Colonic mucosa (tissue), 4 donors: ENCODE data around the gene PPP1R1C. TPM values are rescaled to one million over a fixed set of nuclear protein-coding genes. Genes with fewer than 3 reads are reported as not detected.

ENCODE experiments used
- DNase-seq: peaks from one replicate; pipeline ENCODE4 v3.0.0-alpha.2; 2020
- H3K27ac ChIP-seq: fragments of 200-600 bp; one replicate; pipeline ENCODE4 v1.8.0; 2021
- H3K27me3 ChIP-seq: fragments of 200-600 bp; one replicate; pipeline ENCODE4 v1.8.0; 2021
- H3K36me3 ChIP-seq: fragments of 200-600 bp; one replicate; pipeline ENCODE4 v1.8.0; 2021
- H3K4me1 ChIP-seq: fragments of 200-600 bp; one replicate; pipeline ENCODE4 v1.8.0; 2021; ENCODE audit warnings: mild to moderate bottlenecking
- H3K4me3 ChIP-seq: fragments of 200-600 bp; one replicate; pipeline ENCODE4 v1.8.0; 2021
- H3K9ac ChIP-seq, 2 donors: one replicate each; pipeline ENCODE4 v1.7.0; 2013; ENCODE audit warnings: control low read depth in 2 of 2, low read depth in 2 of 2, low read length in 2 of 2
- H3K9me3 ChIP-seq: fragments of 200-600 bp; one replicate; pipeline ENCODE4 v1.8.0; 2021
- intact Hi-C: fragments of 100-400 bp; cut with DNase I; formaldehyde crosslinking; loops from one replicate; pipeline ENCODE4 v1.14.1; 2022
- total RNA-seq, 2 donors: library from RNA; stranded (reverse); fragmentation: NEBNext Ultra II Directional in 1 of 2; extraction: Animal tissue kit (Norgen Biotek cat#: 25700) in 1 of 2; gene quantifications; one replicate each; pipeline ENCODE4 v1.2.1, GENCODE V29; 2021
- TF ChIP-seq, protein P1 (sequence below): fragments of 200-600 bp; IDR thresholded peaks from one replicate; pipeline ENCODE4 v1.8.0; 2022; ENCODE audit warnings: antibody characterized with exemption, mild to moderate bottlenecking
- donor health status: healthy.
- donor health status: DM: no; HTN: no; CAD: no.
- donor health status: DM: no; HTN: no; CAD: no.

PPP1R1C gene
- total RNA-seq, 2 donors from 2014 or later, result not detected

DNA sequence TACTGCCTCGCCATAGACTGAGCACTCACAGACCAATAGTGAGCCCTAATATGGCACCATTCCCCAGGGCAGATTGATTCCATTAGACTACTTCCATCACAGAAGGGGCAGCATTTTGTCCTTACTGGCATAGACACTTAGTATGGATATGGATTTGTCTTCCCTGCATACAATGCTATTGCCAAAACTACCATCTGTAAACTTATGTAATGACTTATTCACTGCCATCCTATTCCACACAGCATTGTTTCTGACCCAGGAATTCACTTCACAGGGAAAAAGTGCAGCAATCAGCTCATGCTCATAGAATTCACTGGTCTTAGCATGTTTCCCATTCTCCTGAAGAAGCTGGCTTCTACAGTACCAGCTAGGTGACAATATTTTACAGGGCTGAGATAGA lies 179.0 kb downstream of the PPP1R1C start:
- Histone ChIP-seq H3K27me3 (no peaks in the 10 kb centered on the region), H3K4me1 (no peaks in the 10 kb centered on the region), H3K9ac (no peak overlapping the region), H3K9me3 (no peaks in the 10 kb centered on the region), H3K36me3 (no peaks in the 10 kb centered on the region), H3K27ac (no peak overlapping the region), H3K4me3 (no peak overlapping the region)
- TF ChIP-seq, protein P1, sequence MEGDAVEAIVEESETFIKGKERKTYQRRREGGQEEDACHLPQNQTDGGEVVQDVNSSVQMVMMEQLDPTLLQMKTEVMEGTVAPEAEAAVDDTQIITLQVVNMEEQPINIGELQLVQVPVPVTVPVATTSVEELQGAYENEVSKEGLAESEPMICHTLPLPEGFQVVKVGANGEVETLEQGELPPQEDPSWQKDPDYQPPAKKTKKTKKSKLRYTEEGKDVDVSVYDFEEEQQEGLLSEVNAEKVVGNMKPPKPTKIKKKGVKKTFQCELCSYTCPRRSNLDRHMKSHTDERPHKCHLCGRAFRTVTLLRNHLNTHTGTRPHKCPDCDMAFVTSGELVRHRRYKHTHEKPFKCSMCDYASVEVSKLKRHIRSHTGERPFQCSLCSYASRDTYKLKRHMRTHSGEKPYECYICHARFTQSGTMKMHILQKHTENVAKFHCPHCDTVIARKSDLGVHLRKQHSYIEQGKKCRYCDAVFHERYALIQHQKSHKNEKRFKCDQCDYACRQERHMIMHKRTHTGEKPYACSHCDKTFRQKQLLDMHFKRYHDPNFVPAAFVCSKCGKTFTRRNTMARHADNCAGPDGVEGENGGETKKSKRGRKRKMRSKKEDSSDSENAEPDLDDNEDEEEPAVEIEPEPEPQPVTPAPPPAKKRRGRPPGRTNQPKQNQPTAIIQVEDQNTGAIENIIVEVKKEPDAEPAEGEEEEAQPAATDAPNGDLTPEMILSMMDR, result no peak
- DNase-seq, result no peak
- intact Hi-C loops, result no loop called here

DNA sequence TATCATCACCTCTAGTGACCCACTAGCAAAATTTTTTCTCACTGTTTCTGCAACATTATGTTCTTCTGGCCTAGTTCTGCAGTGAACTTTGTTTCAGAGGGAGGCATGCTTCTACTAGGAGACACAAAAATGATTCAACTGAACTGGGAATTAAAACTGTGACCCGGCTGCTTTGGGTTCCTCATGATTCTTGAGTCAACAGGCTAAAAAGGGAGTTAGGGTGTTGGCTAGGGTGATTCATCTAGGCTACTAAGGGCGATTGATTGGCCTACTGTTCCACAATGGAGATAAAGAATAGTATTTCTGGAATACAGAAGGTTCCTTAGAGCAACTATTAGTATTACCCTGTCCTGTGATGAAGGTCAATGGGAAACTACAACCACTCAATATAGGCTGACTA lies 179.5 kb downstream of the PPP1R1C start:
- H3K36me3 ChIP-seq, result no peaks in the 10 kb centered on the region
- no peaks in the 10 kb centered on the region for H3K27me3 ChIP-seq
- intact Hi-C loops, result no loop called here
- no peaks in the 10 kb centered on the region for H3K9me3 ChIP-seq
- no peak for DNase-seq
- H3K27ac ChIP-seq, result no peak overlapping the region
- TF ChIP-seq, protein P1, result no peak
- no peaks in the 10 kb centered on the region for H3K4me1 ChIP-seq
- H3K4me3 ChIP-seq, result no peak overlapping the region
- H3K9ac ChIP-seq, result no peak overlapping the region

DNA sequence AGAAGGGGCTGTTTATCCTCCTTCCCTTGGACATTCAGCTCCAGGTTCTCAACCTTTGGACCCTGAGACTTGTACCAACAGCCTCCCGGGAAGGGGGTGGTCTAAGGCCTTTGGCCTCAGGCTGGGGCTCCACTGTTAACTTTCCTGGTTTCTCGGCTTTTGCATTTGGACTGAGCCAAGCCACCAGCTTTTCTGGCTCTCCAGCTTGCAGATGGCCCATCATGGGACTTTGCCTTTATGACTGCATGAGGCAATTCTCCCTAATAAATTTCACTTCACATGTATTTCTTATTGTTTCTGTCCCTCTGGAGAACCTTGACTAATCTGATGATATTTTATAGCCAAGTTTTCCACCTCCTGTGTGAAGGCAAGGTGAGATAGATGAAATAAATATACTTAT lies 180.8 kb downstream of the PPP1R1C start:
- no peak for DNase-seq
- TF ChIP-seq, protein P1, result no peak
- Histone ChIP-seq H3K27ac (no peak overlapping the region), H3K9ac (no peak overlapping the region), H3K4me3 (no peak overlapping the region), H3K36me3 (no peaks in the 10 kb centered on the region), H3K9me3 (no peaks in the 10 kb centered on the region), H3K27me3 (no peaks in the 10 kb centered on the region), H3K4me1 (no peaks in the 10 kb centered on the region)
- intact Hi-C loops, result no loop called here

DNA sequence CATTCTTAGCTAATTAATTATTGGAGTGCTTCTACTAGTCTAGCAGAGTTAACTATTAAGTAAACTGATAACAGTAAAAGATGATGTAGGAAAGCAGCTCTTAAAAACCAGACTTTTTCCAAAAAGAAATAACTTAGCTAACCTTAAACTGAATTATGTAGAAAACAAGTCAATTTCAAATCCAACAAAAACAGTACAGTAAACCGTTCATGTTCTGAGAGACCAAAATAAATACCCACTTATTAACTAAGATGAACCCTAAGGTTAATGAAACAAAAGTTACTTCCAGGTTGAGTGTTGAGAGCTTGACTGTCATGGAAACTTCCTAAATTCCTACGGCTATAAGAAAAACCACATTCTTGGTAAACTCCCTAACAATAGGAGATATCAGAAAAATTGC lies 181.2 kb downstream of the PPP1R1C start:
- TF ChIP-seq, protein P1, result no peak
- intact Hi-C loops, result no loop called here
- Histone ChIP-seq H3K4me1 (no peaks in the 10 kb centered on the region), H3K27me3 (no peaks in the 10 kb centered on the region), H3K4me3 (no peak overlapping the region), H3K36me3 (no peaks in the 10 kb centered on the region), H3K9ac (no peak overlapping the region), H3K27ac (no peak overlapping the region), H3K9me3 (no peaks in the 10 kb centered on the region)
- DNase-seq, result no peak

Other genes starting within 250 kb of the PPP1R1C start
- 100 to 1,000 TPM; 141 to 323 TPM for gene ITPRID2, start 94.1 kb upstream of the PPP1R1C start, total RNA-seq